Measurements from ENCODE around the gene PTPN1.

- no peak for TF ChIP-seq ZNF10 (tag by site-specific recombination; IDR thresholded peaks at IDR 0.05)
- TF ChIP-seq CTCF (tag by site-specific recombination; IDR thresholded peaks at IDR 0.05): no peak
- no peak for TF ChIP-seq WT1 (tag by site-specific recombination; IDR thresholded peaks at IDR 0.05)
- no peak for TF ChIP-seq ZNF677 (tag by site-specific recombination; IDR thresholded peaks at IDR 0.05)
- no peak for TF ChIP-seq ZNF558 (tag by site-specific recombination; IDR thresholded peaks at IDR 0.05)
Measured at GRCh38 chr20:50567860-50568548, 57.8 kb downstream of the PTPN1 start.
